Measurements from ENCODE around the gene DDX10.
"Not testable (repeated sequence)": the region's sequence is repeated elsewhere in the genome, so short reads cannot be mapped to it uniquely, and the experiment has no call there.

The DDX10 gene

GRCh38 chr11:108740132-108740531 is 75.3 kb downstream of the DDX10 start:
- H3K27me3 ChIP-seq (ENCODE audit: insufficient read depth, low read length); H3K4me3 ChIP-seq (ENCODE audit: low read depth, low read length); H3K27ac ChIP-seq (ENCODE audit: low read depth, low read length); H3K4me1 ChIP-seq (ENCODE audit: control insufficient read depth, insufficient read depth, low read length, unreplicated experiment); H2AFZ ChIP-seq (ENCODE audit: low read length, unreplicated experiment): not testable (repeated sequence)
- peaks cover 11% of the 10 kb centered on the region for H3K36me3 ChIP-seq (ENCODE audit: insufficient read depth, low read length)
- H3K79me2 ChIP-seq (ENCODE audit: control insufficient read depth, insufficient read depth, low read length, unreplicated experiment) = peaks cover 13% of the 10 kb centered on the region

- Histone ChIP-seq H3K79me2 (ENCODE audit: control insufficient read depth, insufficient read depth, low read length, unreplicated experiment) (peaks cover 2% of the 10 kb centered on the region), H3K36me3 (ENCODE audit: insufficient read depth, low read length) (peaks cover 6% of the 10 kb centered on the region; the same call in 1 of the 2 replicates), H3K27ac (ENCODE audit: low read depth, low read length) (no peak overlapping the region), H3K27me3 (ENCODE audit: insufficient read depth, low read length) (no peaks in the 10 kb centered on the region), H3K4me1 (ENCODE audit: control insufficient read depth, insufficient read depth, low read length, unreplicated experiment) (no peaks in the 10 kb centered on the region), H2AFZ (ENCODE audit: low read length, unreplicated experiment) (no peak overlapping the region), H3K4me3 (ENCODE audit: low read depth, low read length) (no peak overlapping the region)
Observed at GRCh38 chr11:108743851-108744250, 79.0 kb downstream of the DDX10 start.

- peaks cover 5% of the 10 kb centered on the region for H3K79me2 ChIP-seq (ENCODE audit: control insufficient read depth, insufficient read depth, low read length, unreplicated experiment)
- no peak overlapping the region for H3K27ac ChIP-seq (ENCODE audit: low read depth, low read length)
- no peaks in the 10 kb centered on the region for H3K27me3 ChIP-seq (ENCODE audit: insufficient read depth, low read length)
Observed at GRCh38 chr11:108748968-108749367, 84.1 kb downstream of the DDX10 start.

GRCh38 chr11:108751444-108751843 is 86.6 kb downstream of the DDX10 start:
- peaks cover 21% of the 10 kb centered on the region for H3K4me1 ChIP-seq (ENCODE audit: control insufficient read depth, insufficient read depth, low read length, unreplicated experiment)
- H2AFZ ChIP-seq (ENCODE audit: low read length, unreplicated experiment) = no peak overlapping the region
- peaks cover 8% of the 10 kb centered on the region for H3K79me2 ChIP-seq (ENCODE audit: control insufficient read depth, insufficient read depth, low read length, unreplicated experiment)
- no peaks in the 10 kb centered on the region for H3K27me3 ChIP-seq (ENCODE audit: insufficient read depth, low read length)
- H3K36me3 ChIP-seq (ENCODE audit: insufficient read depth, low read length) = no peaks in the 10 kb centered on the region
- H3K27ac ChIP-seq (ENCODE audit: low read depth, low read length) = no peak overlapping the region
- no peak overlapping the region for H3K4me3 ChIP-seq (ENCODE audit: low read depth, low read length)

More at GRCh38 chr11:108748968-108749367, 84.1 kb downstream of the DDX10 start:
- peaks cover 10% of the 10 kb centered on the region for H3K4me1 ChIP-seq (ENCODE audit: control insufficient read depth, insufficient read depth, low read length, unreplicated experiment)
- H2AFZ ChIP-seq (ENCODE audit: low read length, unreplicated experiment) = no peak overlapping the region
- no peak overlapping the region for H3K4me3 ChIP-seq (ENCODE audit: low read depth, low read length)
- no peaks in the 10 kb centered on the region for H3K36me3 ChIP-seq (ENCODE audit: insufficient read depth, low read length)

- Histone ChIP-seq H3K79me2 (ENCODE audit: control insufficient read depth, insufficient read depth, low read length, unreplicated experiment) (peaks cover 8% of the 10 kb centered on the region), H3K36me3 (ENCODE audit: insufficient read depth, low read length) (no peaks in the 10 kb centered on the region), H3K27me3 (ENCODE audit: insufficient read depth, low read length) (no peaks in the 10 kb centered on the region), H3K27ac (ENCODE audit: low read depth, low read length) (no peak overlapping the region), H2AFZ (ENCODE audit: low read length, unreplicated experiment) (no peak overlapping the region), H3K4me3 (ENCODE audit: low read depth, low read length) (no peak overlapping the region), H3K4me1 (ENCODE audit: control insufficient read depth, insufficient read depth, low read length, unreplicated experiment) (peaks cover 21% of the 10 kb centered on the region)
Observed at GRCh38 chr11:108752297-108752751, 87.5 kb downstream of the DDX10 start.

GRCh38 chr11:108754901-108755625 is 90.2 kb downstream of the DDX10 start:
- H3K36me3 ChIP-seq (ENCODE audit: insufficient read depth, low read length) = no peaks in the 10 kb centered on the region
- H3K27me3 ChIP-seq (ENCODE audit: insufficient read depth, low read length) = no peaks in the 10 kb centered on the region
- peaks cover 18% of the 10 kb centered on the region for H3K79me2 ChIP-seq (ENCODE audit: control insufficient read depth, insufficient read depth, low read length, unreplicated experiment)
- H3K27ac ChIP-seq (ENCODE audit: low read depth, low read length) = no peak overlapping the region
- H3K4me3 ChIP-seq (ENCODE audit: low read depth, low read length) = no peak overlapping the region
- no peak overlapping the region for H2AFZ ChIP-seq (ENCODE audit: low read length, unreplicated experiment)
- peaks cover 21% of the 10 kb centered on the region for H3K4me1 ChIP-seq (ENCODE audit: control insufficient read depth, insufficient read depth, low read length, unreplicated experiment)

- H3K36me3 ChIP-seq (ENCODE audit: insufficient read depth, low read length) = no peaks in the 10 kb centered on the region
- H3K79me2 ChIP-seq (ENCODE audit: control insufficient read depth, insufficient read depth, low read length, unreplicated experiment) = peaks cover 23% of the 10 kb centered on the region
- H3K27me3 ChIP-seq (ENCODE audit: insufficient read depth, low read length) = no peaks in the 10 kb centered on the region
- H3K4me3 ChIP-seq (ENCODE audit: low read depth, low read length) = no peak overlapping the region
- no peak overlapping the region for H2AFZ ChIP-seq (ENCODE audit: low read length, unreplicated experiment)
- H3K4me1 ChIP-seq (ENCODE audit: control insufficient read depth, insufficient read depth, low read length, unreplicated experiment) = peaks cover 14% of the 10 kb centered on the region
- H3K27ac ChIP-seq (ENCODE audit: low read depth, low read length) = no peak overlapping the region
Observed at GRCh38 chr11:108757630-108758029, 92.8 kb downstream of the DDX10 start.

GRCh38 chr11:108758458-108758857 is 93.6 kb downstream of the DDX10 start:
- no peak overlapping the region for H2AFZ ChIP-seq (ENCODE audit: low read length, unreplicated experiment)
- H3K4me3 ChIP-seq (ENCODE audit: low read depth, low read length) = no peak overlapping the region
- H3K36me3 ChIP-seq (ENCODE audit: insufficient read depth, low read length) = no peaks in the 10 kb centered on the region
- peaks cover 11% of the 10 kb centered on the region for H3K4me1 ChIP-seq (ENCODE audit: control insufficient read depth, insufficient read depth, low read length, unreplicated experiment)
- peaks cover 23% of the 10 kb centered on the region for H3K79me2 ChIP-seq (ENCODE audit: control insufficient read depth, insufficient read depth, low read length, unreplicated experiment)
- no peaks in the 10 kb centered on the region for H3K27me3 ChIP-seq (ENCODE audit: insufficient read depth, low read length)
- H3K27ac ChIP-seq (ENCODE audit: low read depth, low read length) = no peak overlapping the region

GRCh38 chr11:108766596-108767173 is 101.8 kb downstream of the DDX10 start:
- Histone ChIP-seq H3K27ac (ENCODE audit: low read depth, low read length) (no peak overlapping the region), H3K79me2 (ENCODE audit: control insufficient read depth, insufficient read depth, low read length, unreplicated experiment) (peaks cover 6% of the 10 kb centered on the region), H3K4me1 (ENCODE audit: control insufficient read depth, insufficient read depth, low read length, unreplicated experiment) (no peaks in the 10 kb centered on the region), H2AFZ (ENCODE audit: low read length, unreplicated experiment) (no peak overlapping the region), H3K27me3 (ENCODE audit: insufficient read depth, low read length) (no peaks in the 10 kb centered on the region), H3K36me3 (ENCODE audit: insufficient read depth, low read length) (peaks cover 13% of the 10 kb centered on the region; the same call in 1 of the 2 replicates), H3K4me3 (ENCODE audit: low read depth, low read length) (no peak overlapping the region)

GRCh38 chr11:108768370-108768769 is 103.5 kb downstream of the DDX10 start:
- no peak overlapping the region for H2AFZ ChIP-seq (ENCODE audit: low read length, unreplicated experiment)
- H3K27me3 ChIP-seq (ENCODE audit: insufficient read depth, low read length) = no peaks in the 10 kb centered on the region
- peaks cover 16% of the 10 kb centered on the region; the same call in 1 of the 2 replicates for H3K36me3 ChIP-seq (ENCODE audit: insufficient read depth, low read length)
- H3K4me3 ChIP-seq (ENCODE audit: low read depth, low read length) = no peak overlapping the region
- no peak overlapping the region for H3K27ac ChIP-seq (ENCODE audit: low read depth, low read length)
- peaks cover 1% of the 10 kb centered on the region for H3K79me2 ChIP-seq (ENCODE audit: control insufficient read depth, insufficient read depth, low read length, unreplicated experiment)
- H3K4me1 ChIP-seq (ENCODE audit: control insufficient read depth, insufficient read depth, low read length, unreplicated experiment) = no peaks in the 10 kb centered on the region

GRCh38 chr11:108768964-108769363 is 104.1 kb downstream of the DDX10 start:
- H3K79me2 ChIP-seq (ENCODE audit: control insufficient read depth, insufficient read depth, low read length, unreplicated experiment) = peaks cover 7% of the 10 kb centered on the region
- H2AFZ ChIP-seq (ENCODE audit: low read length, unreplicated experiment) = no peak overlapping the region
- no peaks in the 10 kb centered on the region for H3K27me3 ChIP-seq (ENCODE audit: insufficient read depth, low read length)
- no peak overlapping the region for H3K27ac ChIP-seq (ENCODE audit: low read depth, low read length)
- peaks cover 16% of the 10 kb centered on the region; the same call in 1 of the 2 replicates for H3K36me3 ChIP-seq (ENCODE audit: insufficient read depth, low read length)
- no peaks in the 10 kb centered on the region for H3K4me1 ChIP-seq (ENCODE audit: control insufficient read depth, insufficient read depth, low read length, unreplicated experiment)
- no peak overlapping the region for H3K4me3 ChIP-seq (ENCODE audit: low read depth, low read length)

Data from ACC112 (cell line).